ENCODE measurements around the gene MRPS12.

The MRPS12 gene

GRCh38 chr19:38911388-38912001 lies 19.2 kb upstream of the MRPS12 start:
- no peak overlapping the region for H3K4me3 ChIP-seq
- TF ChIP-seq, protein P1, sequence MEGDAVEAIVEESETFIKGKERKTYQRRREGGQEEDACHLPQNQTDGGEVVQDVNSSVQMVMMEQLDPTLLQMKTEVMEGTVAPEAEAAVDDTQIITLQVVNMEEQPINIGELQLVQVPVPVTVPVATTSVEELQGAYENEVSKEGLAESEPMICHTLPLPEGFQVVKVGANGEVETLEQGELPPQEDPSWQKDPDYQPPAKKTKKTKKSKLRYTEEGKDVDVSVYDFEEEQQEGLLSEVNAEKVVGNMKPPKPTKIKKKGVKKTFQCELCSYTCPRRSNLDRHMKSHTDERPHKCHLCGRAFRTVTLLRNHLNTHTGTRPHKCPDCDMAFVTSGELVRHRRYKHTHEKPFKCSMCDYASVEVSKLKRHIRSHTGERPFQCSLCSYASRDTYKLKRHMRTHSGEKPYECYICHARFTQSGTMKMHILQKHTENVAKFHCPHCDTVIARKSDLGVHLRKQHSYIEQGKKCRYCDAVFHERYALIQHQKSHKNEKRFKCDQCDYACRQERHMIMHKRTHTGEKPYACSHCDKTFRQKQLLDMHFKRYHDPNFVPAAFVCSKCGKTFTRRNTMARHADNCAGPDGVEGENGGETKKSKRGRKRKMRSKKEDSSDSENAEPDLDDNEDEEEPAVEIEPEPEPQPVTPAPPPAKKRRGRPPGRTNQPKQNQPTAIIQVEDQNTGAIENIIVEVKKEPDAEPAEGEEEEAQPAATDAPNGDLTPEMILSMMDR (IDR thresholded peaks at IDR 0.05): no peak
- DNase-seq: no peak
- H3K36me3 ChIP-seq: peaks cover 17 to 46% (median 20%) of the 10 kb centered on the region in 3 donors
- no peak overlapping the region for H3K27ac ChIP-seq
- no peaks in the 10 kb centered on the region for H3K9me3 ChIP-seq
- intact Hi-C loops (cut with DNase I; ENCODE audit: low total_unique reads): no loop called here
- H3K4me1 ChIP-seq: no peaks in the 10 kb centered on the region
- H3K27me3 ChIP-seq: peaks cover 0 to 17% of the 10 kb centered on the region in 2 donors

DNA sequence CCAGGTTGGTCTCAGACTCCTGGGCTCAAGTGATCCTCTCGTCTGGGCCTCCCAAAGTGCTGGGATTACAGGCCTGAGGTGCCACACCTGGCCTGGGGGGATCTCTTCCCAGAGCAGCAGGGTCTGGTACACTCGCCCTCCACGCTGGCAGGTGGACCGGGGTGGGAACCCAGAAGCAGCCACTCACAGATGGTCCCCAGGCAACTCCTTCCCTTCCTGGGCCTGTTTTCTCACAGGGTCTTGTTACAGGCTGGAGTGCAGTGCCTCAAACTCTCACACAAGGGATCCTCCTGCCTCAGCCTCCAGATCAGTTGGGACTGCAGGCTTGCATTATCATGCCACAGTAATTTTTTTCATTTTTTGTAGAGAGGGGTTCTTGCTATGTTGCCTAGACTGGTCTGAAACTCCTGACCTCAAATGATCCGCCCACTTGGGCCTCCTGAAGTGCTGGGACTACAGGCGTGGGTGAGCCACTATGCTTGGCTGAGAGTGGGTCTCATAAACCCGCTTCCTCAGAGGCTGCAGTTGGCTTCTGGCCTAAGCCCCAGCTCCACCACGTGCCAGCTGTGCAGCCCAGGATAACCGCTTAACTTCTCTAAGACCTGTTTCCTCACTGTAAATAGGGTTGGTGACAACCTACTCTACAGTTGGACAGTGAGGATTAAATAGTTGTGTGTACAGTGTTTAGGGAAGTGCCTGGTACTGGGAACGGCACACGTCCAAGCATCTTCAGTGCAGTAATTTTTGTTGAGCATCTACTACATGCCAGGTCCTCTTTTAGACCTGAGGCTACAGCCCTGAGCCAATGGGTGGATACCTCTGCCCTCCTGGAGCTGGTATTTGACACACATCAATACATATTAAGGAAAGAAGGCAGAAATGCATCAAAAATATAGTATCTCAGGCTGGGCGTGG lies 17.9 kb upstream of the MRPS12 start:
- no peak for DNase-seq
- H3K27me3 ChIP-seq: peaks cover 0 to 17% of the 10 kb centered on the region in 2 donors
- H3K9me3 ChIP-seq: no peaks in the 10 kb centered on the region
- TF ChIP-seq, protein P1 (IDR thresholded peaks at IDR 0.05): no peak
- intact Hi-C loops (cut with DNase I; ENCODE audit: low total_unique reads): no loop called here
- H3K36me3 ChIP-seq: peaks cover 4 to 32% (median 8%) of the 10 kb centered on the region in 3 donors
- no peak overlapping the region for H3K27ac ChIP-seq
- H3K4me1 ChIP-seq: no peaks in the 10 kb centered on the region
- no peak overlapping the region for H3K4me3 ChIP-seq

GRCh38 chr19:38913958-38914357 lies 16.8 kb upstream of the MRPS12 start:
- intact Hi-C loops (cut with DNase I; ENCODE audit: low total_unique reads): no loop called here

DNA sequence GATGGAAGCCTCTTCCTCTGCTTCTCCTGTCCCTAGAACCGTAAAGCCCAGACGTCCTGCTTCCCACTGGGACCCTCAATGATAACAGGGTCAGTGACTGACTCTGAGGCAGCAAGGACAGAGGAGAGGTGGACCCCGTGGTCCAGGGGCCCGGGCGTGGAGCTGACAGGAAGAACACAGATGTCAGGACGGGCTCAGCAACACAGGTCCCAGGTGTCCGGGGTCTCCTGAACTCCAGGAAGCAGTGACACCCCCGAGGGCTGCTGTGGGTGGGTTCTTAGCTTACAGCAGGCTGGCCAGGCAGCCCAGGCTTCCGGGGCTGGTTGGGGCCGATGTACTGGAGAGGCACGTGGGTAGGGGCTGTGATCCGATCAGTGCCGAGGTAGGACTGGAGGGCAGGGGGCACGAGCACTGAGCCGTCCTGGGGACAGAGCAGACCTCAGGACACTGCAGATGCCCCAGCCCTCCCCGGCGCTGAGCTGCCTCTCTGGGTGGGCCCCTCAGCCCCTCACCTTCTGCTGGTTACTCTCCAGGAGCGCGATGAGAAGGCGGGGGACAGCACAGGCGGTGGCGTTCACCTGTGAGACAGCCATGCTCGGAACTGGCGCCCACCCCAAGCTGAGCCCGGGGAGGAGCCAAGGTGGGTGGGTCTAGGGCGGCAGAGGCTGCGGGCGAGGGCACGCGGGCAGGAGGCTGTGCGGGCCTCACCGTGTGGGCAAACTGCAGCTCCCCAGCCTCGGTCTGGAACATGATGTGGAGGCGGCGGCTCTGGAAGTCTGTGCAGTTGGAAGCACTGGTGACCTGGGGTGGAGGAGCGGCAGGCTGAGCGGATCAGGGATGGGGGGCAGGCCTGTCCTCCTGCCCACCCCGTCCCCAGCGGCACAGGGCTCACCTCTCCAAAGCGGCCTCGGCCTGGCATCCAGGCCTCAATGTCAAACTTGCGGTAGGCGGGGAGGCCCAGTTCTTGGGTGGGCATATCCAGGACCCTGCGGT lies 15.1 kb upstream of the MRPS12 start:
- no peak for DNase-seq
- intact Hi-C loops (cut with DNase I; ENCODE audit: low total_unique reads): no loop called here
- Histone ChIP-seq H3K27me3 (peaks cover 0 to 17% of the 10 kb centered on the region in 2 donors), H3K9me3 (no peaks in the 10 kb centered on the region), H3K4me3 (no peak overlapping the region), H3K36me3 (peaks cover 0 to 16% (median 0%) of the 10 kb centered on the region in 3 donors), H3K27ac (no peak overlapping the region), H3K4me1 (no peaks in the 10 kb centered on the region)
- TF ChIP-seq, protein P1 (IDR thresholded peaks at IDR 0.05): no peak

More at GRCh38 chr19:38913958-38914357, 16.8 kb upstream of the MRPS12 start:
- H3K9me3 ChIP-seq: no peaks in the 10 kb centered on the region
- peaks cover 0 to 17% of the 10 kb centered on the region in 2 donors for H3K27me3 ChIP-seq
- H3K4me3 ChIP-seq: no peak overlapping the region
- TF ChIP-seq, protein P1 (IDR thresholded peaks at IDR 0.05): no peak
- H3K27ac ChIP-seq: no peak overlapping the region
- no peaks in the 10 kb centered on the region for H3K4me1 ChIP-seq
- DNase-seq: no peak
- H3K36me3 ChIP-seq: peaks cover 0 to 22% (median 0%) of the 10 kb centered on the region in 3 donors

DNA sequence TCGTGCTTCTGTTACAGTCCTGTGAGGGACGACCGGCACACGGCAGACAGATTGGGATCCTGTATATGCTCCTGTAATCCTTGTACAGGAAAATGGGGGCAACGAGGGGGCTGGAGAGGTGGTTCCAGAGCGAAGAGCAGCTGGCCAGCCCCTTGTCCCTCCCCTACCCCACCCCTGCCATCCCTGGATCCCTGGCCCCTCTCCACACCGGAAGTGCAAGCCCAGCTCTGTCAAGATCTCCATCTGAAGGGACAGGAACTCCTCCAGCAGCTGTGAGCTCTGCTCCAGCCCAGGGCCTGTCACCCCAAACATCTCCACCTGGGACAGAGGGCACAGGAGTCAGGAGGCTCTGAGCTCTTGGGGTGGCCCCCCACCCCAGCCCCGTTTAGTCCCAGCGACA lies 13.2 kb upstream of the MRPS12 start:
- no peak overlapping the region for H3K4me3 ChIP-seq
- no peaks in the 10 kb centered on the region for H3K27me3 ChIP-seq
- H3K36me3 ChIP-seq: peaks cover 0 to 32% (median 4%) of the 10 kb centered on the region in 3 donors
- intact Hi-C loops (cut with DNase I; ENCODE audit: low total_unique reads): no loop called here
- TF ChIP-seq, protein P1 (IDR thresholded peaks at IDR 0.05): no peak
- no peaks in the 10 kb centered on the region for H3K4me1 ChIP-seq
- no peaks in the 10 kb centered on the region for H3K9me3 ChIP-seq
- DNase-seq: peak in 1 of 2 donors; percentile 39
- no peak overlapping the region for H3K27ac ChIP-seq
